ENCODE data around the gene CHST14.

GRCh38 chr15:40508216-40508615, 37.4 kb downstream of the CHST14 start:
- TF ChIP-seq SAP30 (IDR thresholded peaks at IDR 0.05; ENCODE audit: insufficient read depth, insufficient replicate concordance, low read length) (no peak), YY1 (IDR thresholded peaks at IDR 0.05; ENCODE audit: low read depth, low read length) (no peak), CTCF (IDR thresholded peaks at IDR 0.05; ENCODE audit: control extremely low read depth in 1 of 3, insufficient read depth in 1 of 3, low read depth in 1 of 3, low read length in 3 of 3) (no peak), TAF1 (IDR thresholded peaks at IDR 0.05; ENCODE audit: low read depth, low read length) (no peak), POLR2A (IDR thresholded peaks at IDR 0.05; ENCODE audit: control extremely low read depth in 1 of 2, low read depth in 2 of 2, low read length in 2 of 2) (no peak), SP1 (IDR thresholded peaks at IDR 0.05; ENCODE audit: low read depth, low read length) (no peak), TCF12 (IDR thresholded peaks at IDR 0.05; ENCODE audit: low read depth, low read length) (no peak), EZH2 (IDR thresholded peaks at IDR 0.05; ENCODE audit: low read depth, low read length, severe bottlenecking) (no peak), PHF8 (conservative IDR thresholded peaks at IDR 0.05; ENCODE audit: low read depth, low read length) (no peak), CREB1 (IDR thresholded peaks at IDR 0.05) (no peak), POU5F1 (IDR thresholded peaks at IDR 0.05; ENCODE audit: low read depth, low read length) (no peak), SIX5 (IDR thresholded peaks at IDR 0.05; ENCODE audit: low read depth, low read length) (no peak), RAD21 (IDR thresholded peaks at IDR 0.05 in 1 of 2, conservative IDR thresholded peaks at IDR 0.05 in 1 of 2; ENCODE audit: low read depth in 2 of 2, low read length in 2 of 2) (no peak)
